Measurements from ENCODE around the gene C19orf53. TPM values are rescaled to one million over a fixed set of nuclear protein-coding genes. Genes with fewer than 3 reads are reported as not detected.

C19orf53 gene
- total and polyA plus RNA-seq, 9 of the 15 experiments (the other 6 are each of a cell fraction or from before 2014, with no cell fraction given): 98.5 to 441 (median 164) TPM

DNA sequence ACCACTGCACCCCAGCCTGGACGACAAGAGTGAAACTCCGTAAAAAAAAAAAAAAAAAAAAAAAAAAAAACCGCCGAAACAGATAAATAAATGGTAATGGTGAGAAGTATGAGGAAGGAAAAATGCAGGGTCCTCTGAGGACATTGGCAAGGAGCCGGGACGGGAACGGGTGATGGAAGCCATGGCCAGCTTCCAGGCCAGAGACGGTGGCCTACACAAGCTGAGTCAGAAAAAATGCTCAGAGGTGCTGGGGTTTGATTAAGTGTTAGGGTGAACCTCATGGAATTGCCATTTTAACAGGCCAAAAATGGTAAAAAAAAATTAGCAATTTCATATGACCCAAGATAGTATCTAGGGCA is 20.1 kb downstream of the C19orf53 start (continued):
- TF ChIP-seq SAFB2 (IDR thresholded peaks at IDR 0.05; ENCODE audit: borderline replicate concordance, low read depth, low read length, severe bottlenecking) (no peak), RBM22 (IDR thresholded peaks at IDR 0.05; ENCODE audit: low read depth, low read length, poor library complexity, severe bottlenecking) (no peak), ETS2 (tag; IDR thresholded peaks at IDR 0.05; ENCODE audit: borderline replicate concordance, poor library complexity, severe bottlenecking) (no peak), ZKSCAN1 (IDR thresholded peaks at IDR 0.05; ENCODE audit: low read depth, low read length) (no peak), ATF1 (CRISPR knock-in tag; IDR thresholded peaks at IDR 0.05) (no peak), ATF1 (tag; IDR thresholded peaks at IDR 0.05) (no peak), NCOA1 (IDR thresholded peaks at IDR 0.05; ENCODE audit: low read depth) (no peak), SRSF1 (IDR thresholded peaks at IDR 0.05; ENCODE audit: low read depth, low read length) (no peak), CREM (IDR thresholded peaks at IDR 0.05; ENCODE audit: low read depth) (no peak), ZNF232 (CRISPR knock-in tag; IDR thresholded peaks at IDR 0.05) (no peak), ZNF133 (CRISPR knock-in tag; IDR thresholded peaks at IDR 0.05) (no peak), ZNF23 (CRISPR knock-in tag; IDR thresholded peaks at IDR 0.05) (no peak), SMARCE1 (IDR thresholded peaks at IDR 0.05) (0 out of 2 replicates have a peak, but pooled peaks have one; percentile 19), POLR2H (tag; IDR thresholded peaks at IDR 0.05; ENCODE audit: low read depth) (no peak)
- TF ChIP-seq, protein P1, sequence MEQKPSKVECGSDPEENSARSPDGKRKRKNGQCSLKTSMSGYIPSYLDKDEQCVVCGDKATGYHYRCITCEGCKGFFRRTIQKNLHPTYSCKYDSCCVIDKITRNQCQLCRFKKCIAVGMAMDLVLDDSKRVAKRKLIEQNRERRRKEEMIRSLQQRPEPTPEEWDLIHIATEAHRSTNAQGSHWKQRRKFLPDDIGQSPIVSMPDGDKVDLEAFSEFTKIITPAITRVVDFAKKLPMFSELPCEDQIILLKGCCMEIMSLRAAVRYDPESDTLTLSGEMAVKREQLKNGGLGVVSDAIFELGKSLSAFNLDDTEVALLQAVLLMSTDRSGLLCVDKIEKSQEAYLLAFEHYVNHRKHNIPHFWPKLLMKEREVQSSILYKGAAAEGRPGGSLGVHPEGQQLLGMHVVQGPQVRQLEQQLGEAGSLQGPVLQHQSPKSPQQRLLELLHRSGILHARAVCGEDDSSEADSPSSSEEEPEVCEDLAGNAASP (IDR thresholded peaks at IDR 0.05): no peak
- TF ChIP-seq, protein P2, sequence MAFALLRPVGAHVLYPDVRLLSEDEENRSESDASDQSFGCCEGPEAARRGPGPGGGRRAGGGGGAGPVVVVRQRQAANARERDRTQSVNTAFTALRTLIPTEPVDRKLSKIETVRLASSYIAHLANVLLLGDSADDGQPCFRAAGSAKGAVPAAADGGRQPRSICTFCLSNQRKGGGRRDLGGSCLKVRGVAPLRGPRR (CRISPR knock-in tag; IDR thresholded peaks at IDR 0.05): no peak
- TF ChIP-seq, protein P3, sequence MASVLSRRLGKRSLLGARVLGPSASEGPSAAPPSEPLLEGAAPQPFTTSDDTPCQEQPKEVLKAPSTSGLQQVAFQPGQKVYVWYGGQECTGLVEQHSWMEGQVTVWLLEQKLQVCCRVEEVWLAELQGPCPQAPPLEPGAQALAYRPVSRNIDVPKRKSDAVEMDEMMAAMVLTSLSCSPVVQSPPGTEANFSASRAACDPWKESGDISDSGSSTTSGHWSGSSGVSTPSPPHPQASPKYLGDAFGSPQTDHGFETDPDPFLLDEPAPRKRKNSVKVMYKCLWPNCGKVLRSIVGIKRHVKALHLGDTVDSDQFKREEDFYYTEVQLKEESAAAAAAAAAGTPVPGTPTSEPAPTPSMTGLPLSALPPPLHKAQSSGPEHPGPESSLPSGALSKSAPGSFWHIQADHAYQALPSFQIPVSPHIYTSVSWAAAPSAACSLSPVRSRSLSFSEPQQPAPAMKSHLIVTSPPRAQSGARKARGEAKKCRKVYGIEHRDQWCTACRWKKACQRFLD (CRISPR knock-in tag; IDR thresholded peaks at IDR 0.05): 0 out of 2 replicates have a peak, but pooled peaks have one; percentile 27
- TF ChIP-seq, protein P4, sequence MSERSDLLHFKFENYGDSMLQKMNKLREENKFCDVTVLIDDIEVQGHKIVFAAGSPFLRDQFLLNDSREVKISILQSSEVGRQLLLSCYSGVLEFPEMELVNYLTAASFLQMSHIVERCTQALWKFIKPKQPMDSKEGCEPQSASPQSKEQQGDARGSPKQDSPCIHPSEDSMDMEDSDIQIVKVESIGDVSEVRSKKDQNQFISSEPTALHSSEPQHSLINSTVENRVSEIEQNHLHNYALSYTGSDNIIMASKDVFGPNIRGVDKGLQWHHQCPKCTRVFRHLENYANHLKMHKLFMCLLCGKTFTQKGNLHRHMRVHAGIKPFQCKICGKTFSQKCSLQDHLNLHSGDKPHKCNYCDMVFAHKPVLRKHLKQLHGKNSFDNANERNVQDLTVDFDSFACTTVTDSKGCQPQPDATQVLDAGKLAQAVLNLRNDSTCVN (CRISPR knock-in tag; IDR thresholded peaks at IDR 0.05): no peak
- TF ChIP-seq, protein P5, sequence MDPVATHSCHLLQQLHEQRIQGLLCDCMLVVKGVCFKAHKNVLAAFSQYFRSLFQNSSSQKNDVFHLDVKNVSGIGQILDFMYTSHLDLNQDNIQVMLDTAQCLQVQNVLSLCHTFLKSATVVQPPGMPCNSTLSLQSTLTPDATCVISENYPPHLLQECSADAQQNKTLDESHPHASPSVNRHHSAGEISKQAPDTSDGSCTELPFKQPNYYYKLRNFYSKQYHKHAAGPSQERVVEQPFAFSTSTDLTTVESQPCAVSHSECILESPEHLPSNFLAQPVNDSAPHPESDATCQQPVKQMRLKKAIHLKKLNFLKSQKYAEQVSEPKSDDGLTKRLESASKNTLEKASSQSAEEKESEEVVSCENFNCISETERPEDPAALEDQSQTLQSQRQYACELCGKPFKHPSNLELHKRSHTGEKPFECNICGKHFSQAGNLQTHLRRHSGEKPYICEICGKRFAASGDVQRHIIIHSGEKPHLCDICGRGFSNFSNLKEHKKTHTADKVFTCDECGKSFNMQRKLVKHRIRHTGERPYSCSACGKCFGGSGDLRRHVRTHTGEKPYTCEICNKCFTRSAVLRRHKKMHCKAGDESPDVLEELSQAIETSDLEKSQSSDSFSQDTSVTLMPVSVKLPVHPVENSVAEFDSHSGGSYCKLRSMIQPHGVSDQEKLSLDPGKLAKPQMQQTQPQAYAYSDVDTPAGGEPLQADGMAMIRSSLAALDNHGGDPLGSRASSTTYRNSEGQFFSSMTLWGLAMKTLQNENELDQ (CRISPR knock-in tag; IDR thresholded peaks at IDR 0.05; ENCODE audit: borderline replicate concordance): no peak
- TF ChIP-seq, protein P6, sequence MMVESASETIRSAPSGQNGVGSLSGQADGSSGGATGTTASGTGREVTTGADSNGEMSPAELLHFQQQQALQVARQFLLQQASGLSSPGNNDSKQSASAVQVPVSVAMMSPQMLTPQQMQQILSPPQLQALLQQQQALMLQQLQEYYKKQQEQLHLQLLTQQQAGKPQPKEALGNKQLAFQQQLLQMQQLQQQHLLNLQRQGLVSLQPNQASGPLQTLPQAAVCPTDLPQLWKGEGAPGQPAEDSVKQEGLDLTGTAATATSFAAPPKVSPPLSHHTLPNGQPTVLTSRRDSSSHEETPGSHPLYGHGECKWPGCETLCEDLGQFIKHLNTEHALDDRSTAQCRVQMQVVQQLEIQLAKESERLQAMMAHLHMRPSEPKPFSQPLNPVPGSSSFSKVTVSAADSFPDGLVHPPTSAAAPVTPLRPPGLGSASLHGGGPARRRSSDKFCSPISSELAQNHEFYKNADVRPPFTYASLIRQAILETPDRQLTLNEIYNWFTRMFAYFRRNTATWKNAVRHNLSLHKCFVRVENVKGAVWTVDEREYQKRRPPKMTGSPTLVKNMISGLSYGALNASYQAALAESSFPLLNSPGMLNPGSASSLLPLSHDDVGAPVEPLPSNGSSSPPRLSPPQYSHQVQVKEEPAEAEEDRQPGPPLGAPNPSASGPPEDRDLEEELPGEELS (CRISPR knock-in tag; IDR thresholded peaks at IDR 0.05; ENCODE audit: borderline replicate concordance): no peak

Measured in K562 (cell line).